GM12891 (cell line): ENCODE results near the gene CPNE2.

Experiments
- DNase-seq: peaks from one replicate; pipeline ENCODE4 v3.0.0; 2011; ENCODE audit warnings: low spot score; ENCODE audit not compliant: insufficient read length
- FAIRE-seq: peaks from 2 replicates; lab custom pipeline; 2011; peaks lifted over from hg19 to GRCh38; lab: Jason Lieb, UNC
- PAX5 ChIP-seq: IDR thresholded peaks from 2 replicates; pipeline ENCODE4 v1.6.1; 2011; ENCODE audit warnings: low read length, moderate library complexity, mild to moderate bottlenecking; ENCODE audit not compliant: insufficient read depth, severe bottlenecking
- POLR2A ChIP-seq: IDR thresholded peaks from 2 replicates; pipeline ENCODE4 v1.6.1; 2011; ENCODE audit warnings: low read depth, low read length, control low read depth
- POLR2AphosphoS5 ChIP-seq: IDR thresholded peaks from 2 replicates; pipeline ENCODE4 v1.6.1; 2011; ENCODE audit warnings: low read depth, low read length, control low read depth
- POU2F2 ChIP-seq: IDR thresholded peaks from 2 replicates; pipeline ENCODE4 v1.6.1; 2011; ENCODE audit warnings: low read depth, mild to moderate bottlenecking, control low read depth, low read length, moderate library complexity
- SPI1 ChIP-seq: IDR thresholded peaks from 2 replicates; pipeline ENCODE4 v1.6.1; 2011; ENCODE audit warnings: low read depth, low read length, control low read depth
- TAF1 ChIP-seq: IDR thresholded peaks from 2 replicates; pipeline ENCODE4 v1.6.1; 2011; ENCODE audit warnings: low read depth, low read length, control low read depth

CPNE2 gene

DNA sequence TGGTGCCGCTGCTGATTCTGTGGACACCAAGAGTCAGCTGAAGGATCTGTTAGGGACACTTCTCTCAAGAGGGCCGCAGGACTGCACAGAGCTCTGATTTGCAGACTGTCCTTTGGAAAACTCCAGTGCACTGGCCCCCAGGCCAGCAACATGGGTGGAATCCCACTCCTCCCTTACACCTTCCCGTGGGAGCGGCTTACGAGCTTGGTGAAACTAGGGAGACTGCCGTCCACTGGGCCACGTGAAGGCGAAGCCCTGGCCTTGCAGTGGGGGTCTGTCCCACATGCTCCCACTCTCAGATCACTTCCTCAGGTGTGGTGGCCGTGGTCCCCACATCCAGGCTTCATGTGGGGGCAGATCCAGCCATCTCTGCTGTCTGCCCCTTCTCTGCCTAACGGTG lies 57.0 kb downstream of the CPNE2 start:
- DNase-seq (no peak), FAIRE-seq (no peak)
- TF ChIP-seq SPI1 (no peak), POLR2AphosphoS5 (no peak), PAX5 (no peak), TAF1 (no peak), POU2F2 (no peak), POLR2A (no peak)

DNA sequence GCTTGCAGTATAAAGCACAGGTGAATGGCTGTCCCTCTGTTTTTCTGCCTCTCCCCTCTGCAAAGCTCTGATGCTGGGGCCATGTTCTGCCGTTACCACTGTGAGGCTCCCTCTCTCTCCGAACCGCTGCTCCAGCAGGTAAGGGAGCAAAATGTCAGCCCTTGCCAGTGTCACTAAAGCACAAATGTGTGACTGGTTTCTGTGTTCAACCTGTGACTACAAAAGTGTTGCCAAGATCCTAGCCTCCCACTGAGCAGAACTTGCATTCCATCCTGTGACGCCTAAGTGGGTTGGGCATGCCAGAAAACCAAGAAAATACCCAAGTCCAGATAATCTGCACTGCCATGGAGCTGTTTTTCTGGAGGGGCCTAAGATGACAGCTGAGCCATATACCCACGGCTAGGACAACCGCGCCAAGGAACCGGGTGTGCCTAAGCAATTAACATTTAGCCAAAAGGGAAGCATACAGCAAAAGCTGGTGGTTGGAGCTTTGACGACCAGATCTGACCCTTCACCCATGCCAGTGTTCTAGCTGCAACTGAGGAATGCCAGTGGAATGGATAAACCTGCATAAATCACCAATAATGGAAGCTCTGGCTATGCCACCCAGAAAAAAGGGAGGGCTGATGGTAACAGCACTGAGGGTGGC lies 58.4 kb downstream of the CPNE2 start:
- TF ChIP-seq SPI1 (no peak), TAF1 (no peak), PAX5 (no peak), POU2F2 (no peak), POLR2A (no peak), POLR2AphosphoS5 (no peak)
- FAIRE-seq (no peak), DNase-seq (no peak)

DNA sequence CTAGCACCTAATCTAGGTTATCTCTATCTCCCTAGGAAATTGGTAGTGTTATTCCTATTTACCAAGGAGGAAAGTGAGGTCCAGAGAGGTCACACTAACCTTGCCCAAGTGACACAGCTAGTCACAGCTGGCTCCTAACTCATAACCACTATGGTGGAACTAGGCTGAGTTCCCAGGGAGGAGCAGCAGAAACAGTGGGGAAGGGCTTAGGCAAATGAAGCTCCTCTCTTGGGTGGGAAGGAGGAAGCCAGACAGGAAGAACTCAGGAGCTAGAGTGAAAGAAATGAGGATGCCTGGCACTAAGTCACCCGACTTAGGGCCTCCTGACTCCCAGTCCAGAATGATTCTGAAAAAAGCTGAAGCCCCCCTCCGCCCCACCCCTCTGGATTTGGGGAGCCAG lies 59.0 kb downstream of the CPNE2 start:
- DNase-seq (no peak), FAIRE-seq (no peak)
- TF ChIP-seq POLR2AphosphoS5 (no peak), TAF1 (no peak)

DNA sequence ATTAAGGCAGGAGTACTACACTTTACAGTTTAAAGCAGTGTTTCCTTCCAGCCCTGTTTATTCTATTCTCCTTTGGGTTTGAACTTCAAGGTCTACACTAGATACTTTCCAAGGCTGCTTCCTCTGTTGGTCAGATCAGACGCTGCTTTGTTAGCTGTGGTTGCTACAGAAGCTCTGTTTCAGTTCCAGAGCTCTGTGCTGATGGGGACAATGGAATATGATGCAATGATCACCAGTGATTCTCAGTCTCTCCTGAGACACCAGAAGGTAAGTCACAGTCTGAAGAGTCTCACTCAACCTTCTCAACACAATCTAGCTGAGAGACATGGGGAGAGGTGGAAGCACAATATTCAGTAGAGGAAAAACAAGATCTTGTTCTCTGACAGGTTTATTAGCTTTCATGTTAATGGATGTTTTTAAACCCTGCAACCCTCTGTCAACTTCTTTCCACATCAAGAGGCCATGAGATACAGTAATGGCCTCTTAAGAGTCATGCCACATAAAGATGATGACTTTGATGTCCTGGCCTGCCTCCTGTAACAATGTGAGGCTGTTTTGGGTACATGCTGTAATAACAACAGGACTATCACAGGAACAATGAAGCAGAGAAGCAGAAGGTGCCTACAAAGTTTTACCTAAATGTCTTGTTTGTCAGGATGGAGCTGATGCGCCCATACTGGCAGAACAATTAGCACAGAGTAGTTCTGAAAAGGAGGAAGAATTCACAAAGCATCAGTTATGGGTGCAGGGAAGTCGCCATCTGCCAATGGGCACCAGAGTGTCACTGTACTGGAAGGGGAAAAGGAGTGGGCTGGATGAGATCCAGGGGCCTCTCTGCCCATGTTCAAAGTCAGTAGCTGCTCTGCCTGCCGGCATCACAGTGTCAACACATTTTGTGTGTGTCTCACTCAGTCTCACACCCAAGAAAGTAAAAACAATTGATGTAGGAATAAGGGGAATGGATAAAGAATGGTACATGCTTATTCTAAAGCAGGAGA lies 60.0 kb downstream of the CPNE2 start:
- DNase-seq = no peak
- no peak for TF ChIP-seq POLR2AphosphoS5
- no peak for TF ChIP-seq POU2F2
- no peak for TF ChIP-seq TAF1
- TF ChIP-seq POLR2A = no peak
- no peak for TF ChIP-seq PAX5
- no peak for TF ChIP-seq SPI1
- FAIRE-seq = no peak

DNA sequence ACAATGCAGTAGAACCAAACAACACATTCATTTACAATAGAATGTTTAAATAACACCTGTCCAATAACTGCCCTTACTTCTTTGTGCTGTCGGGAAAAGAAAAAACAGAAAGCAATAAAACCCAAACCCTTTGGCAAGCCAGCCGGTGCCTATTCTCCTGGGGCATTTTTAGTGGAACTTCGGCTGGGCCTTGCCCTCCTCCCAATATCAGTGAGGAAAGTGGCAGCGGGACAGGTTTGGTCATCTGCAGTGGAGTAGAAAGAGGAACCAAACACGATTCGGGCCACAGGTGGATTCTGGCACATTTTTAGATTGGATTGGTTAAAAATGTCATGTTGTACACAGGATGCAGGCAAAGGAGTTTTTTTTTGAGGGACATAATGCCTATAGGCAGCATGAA lies 61.5 kb downstream of the CPNE2 start:
- DNase-seq (no peak), FAIRE-seq (no peak)
- TF ChIP-seq PAX5 = no peak
- TF ChIP-seq POU2F2 = no peak
- no peak for TF ChIP-seq SPI1
- no peak for TF ChIP-seq POLR2AphosphoS5
- no peak for TF ChIP-seq POLR2A
- no peak for TF ChIP-seq TAF1

DNA sequence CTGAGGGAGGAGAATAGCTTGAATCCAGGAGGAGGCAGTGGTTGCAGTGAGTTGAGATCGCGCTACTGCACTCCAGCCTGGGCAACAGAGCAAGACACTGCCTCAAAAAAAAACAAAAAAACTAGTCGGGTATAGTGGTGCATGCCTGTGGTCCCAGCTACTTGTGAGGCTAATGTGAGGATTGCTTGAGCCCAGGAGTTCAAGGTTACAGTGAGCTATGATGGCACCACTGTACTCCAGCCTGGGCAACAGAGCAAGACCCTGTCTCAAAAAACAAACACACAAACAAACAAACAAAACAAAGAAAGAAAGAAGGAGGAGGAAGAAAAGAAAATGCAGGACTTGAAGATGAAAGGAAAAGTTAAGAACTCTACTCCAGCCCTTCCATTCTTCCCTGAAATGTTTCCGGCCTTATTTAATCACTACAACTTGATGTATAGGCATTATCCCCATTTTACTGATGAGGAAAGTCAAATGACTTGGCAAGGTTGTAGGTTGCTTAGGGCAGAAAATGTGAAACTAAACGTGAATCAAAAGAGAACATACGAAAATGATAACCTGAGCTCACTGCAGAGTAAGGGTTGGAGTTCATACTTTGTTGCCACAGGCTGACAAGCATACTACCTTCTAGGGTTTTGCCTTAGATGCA lies 63.4 kb downstream of the CPNE2 start:
- DNase-seq (no peak), FAIRE-seq (no peak)
- TF ChIP-seq POLR2AphosphoS5 (no peak), SPI1 (no peak), POU2F2 (no peak), POLR2A (no peak), TAF1 (no peak), PAX5 (no peak)

DNA sequence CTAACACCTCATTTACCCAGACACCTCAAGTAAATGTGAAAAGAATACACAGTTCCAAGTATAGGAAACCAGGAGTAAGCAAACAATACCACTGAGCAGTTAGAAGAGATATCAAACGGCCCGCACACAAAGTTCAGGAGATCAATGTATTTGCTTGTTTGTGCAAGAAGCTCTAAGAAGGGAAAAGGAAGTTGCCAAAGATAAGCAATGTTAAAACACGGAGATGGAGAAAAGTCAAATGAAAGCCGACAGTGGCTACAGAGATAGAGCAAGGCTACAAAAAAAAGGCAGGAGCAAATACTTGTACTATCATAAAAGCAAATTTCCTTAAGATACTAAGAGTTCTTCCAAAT lies 63.9 kb downstream of the CPNE2 start:
- no peak for FAIRE-seq
- no peak for DNase-seq
- TF ChIP-seq SPI1 (no peak), POLR2A (no peak), POLR2AphosphoS5 (no peak), PAX5 (no peak), POU2F2 (no peak), TAF1 (no peak)

DNA sequence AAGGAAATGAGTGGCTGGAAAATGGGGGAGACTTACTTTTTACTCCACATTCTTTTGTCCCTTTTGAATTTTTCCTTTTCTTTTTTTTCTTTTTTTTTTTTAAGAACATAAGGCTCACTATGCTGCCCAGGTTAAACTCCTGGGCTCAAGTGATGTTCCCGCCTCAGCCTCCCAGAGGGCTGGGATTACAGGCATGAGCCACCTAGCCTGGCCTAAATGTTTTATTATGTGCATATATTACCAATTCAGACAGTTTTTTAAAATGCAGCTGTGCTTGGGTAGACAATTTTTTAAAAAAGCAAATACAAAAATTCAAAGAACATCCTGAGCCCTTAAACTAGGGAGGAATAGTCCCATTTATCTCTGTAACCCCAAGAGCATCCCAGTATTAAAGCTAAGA lies 65.2 kb downstream of the CPNE2 start:
- no peak for DNase-seq
- TF ChIP-seq SPI1 = no peak
- no peak for TF ChIP-seq POLR2A
- TF ChIP-seq POLR2AphosphoS5 = no peak
- TF ChIP-seq PAX5 = no peak
- no peak for TF ChIP-seq POU2F2
- TF ChIP-seq TAF1 = no peak
- FAIRE-seq = no peak

DNA sequence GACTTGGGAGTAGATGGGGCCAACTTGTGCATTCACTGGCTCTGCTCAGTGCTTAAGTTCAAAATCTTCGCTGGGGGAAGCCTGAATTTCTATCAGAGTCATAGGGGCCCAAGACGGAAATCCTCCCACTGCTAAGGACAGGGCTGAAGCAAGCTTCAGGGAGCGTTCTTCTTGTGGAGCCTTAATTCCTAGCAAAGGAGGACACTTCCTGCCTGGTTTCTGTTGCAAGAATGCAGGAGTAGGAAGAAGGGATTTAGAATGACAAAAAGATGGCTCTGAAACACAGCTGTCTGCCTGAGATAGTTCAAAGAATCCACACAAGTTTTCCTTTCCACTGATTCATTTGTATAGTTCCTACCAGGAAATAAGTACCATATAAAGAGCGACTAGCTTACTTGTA lies 67.1 kb downstream of the CPNE2 start:
- DNase-seq = no peak
- no peak for FAIRE-seq
- TF ChIP-seq PAX5 = no peak
- no peak for TF ChIP-seq POLR2AphosphoS5
- no peak for TF ChIP-seq SPI1
- no peak for TF ChIP-seq POU2F2
- no peak for TF ChIP-seq TAF1
- TF ChIP-seq POLR2A = no peak
